ENCODE results near the gene EIF4A3. TPM values are rescaled to one million over a fixed set of nuclear protein-coding genes. Genes with fewer than 3 reads are reported as not detected.

Gene EIF4A3
- total RNA-seq, 1 experiment from 2014 or later = 124 TPM

DNA sequence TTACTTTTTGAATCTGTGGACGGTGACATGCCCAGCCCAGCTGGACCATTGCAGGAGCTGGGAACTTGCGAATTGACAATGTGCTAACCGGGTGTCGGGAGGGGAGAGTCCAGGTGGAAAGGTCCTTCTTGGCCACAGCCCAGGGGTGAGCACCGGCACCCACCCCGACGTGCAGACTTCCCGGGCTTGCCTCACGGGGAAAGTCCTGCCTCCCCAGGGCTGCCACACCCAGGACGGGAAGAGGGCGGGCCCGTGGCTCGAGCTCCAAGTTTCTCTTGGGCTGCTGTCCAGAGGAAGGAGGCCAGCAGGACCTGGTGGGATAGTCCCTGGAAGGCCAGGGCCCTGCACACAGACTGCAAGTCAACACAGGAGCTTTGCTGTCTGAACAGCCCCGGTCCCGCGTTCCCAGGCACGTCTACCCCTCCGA lies 40.6 kb upstream of the EIF4A3 start:
- BruUV-seq (replicated peaks) = no TSS peak
- H3K4me3 Mint-ChIP-seq (ENCODE audit: low read depth, unreplicated experiment) = peak overlapping the region; percentile 37
- H3K27me3 Mint-ChIP-seq (ENCODE audit: unreplicated experiment) = no peaks in the 10 kb centered on the region
- no peaks in the 10 kb centered on the region for H3K36me3 Mint-ChIP-seq (ENCODE audit: insufficient read depth, unreplicated experiment)
- CTCF ChIA-PET = interaction anchor here (1.1 kb wide), 1 partner anchor 42 kb away, joined by 3 read pairs; no protein-coding TSS in a partner anchor
- no peaks in the 10 kb centered on the region for H3K9me3 Mint-ChIP-seq (ENCODE audit: low read depth, unreplicated experiment)
- H3K27ac Mint-ChIP-seq (ENCODE audit: unreplicated experiment) = peak overlapping the region; percentile 14
- DNase-seq = peak; percentile 53
- TF ChIP-seq, protein P1, sequence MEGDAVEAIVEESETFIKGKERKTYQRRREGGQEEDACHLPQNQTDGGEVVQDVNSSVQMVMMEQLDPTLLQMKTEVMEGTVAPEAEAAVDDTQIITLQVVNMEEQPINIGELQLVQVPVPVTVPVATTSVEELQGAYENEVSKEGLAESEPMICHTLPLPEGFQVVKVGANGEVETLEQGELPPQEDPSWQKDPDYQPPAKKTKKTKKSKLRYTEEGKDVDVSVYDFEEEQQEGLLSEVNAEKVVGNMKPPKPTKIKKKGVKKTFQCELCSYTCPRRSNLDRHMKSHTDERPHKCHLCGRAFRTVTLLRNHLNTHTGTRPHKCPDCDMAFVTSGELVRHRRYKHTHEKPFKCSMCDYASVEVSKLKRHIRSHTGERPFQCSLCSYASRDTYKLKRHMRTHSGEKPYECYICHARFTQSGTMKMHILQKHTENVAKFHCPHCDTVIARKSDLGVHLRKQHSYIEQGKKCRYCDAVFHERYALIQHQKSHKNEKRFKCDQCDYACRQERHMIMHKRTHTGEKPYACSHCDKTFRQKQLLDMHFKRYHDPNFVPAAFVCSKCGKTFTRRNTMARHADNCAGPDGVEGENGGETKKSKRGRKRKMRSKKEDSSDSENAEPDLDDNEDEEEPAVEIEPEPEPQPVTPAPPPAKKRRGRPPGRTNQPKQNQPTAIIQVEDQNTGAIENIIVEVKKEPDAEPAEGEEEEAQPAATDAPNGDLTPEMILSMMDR (IDR thresholded peaks at IDR 0.05; ENCODE audit: unreplicated experiment) = no peak
- H3K4me1 Mint-ChIP-seq (ENCODE audit: low read depth, unreplicated experiment) = peaks cover 11% of the 10 kb centered on the region
- intact Hi-C loops (cut with micrococcal nuclease; ENCODE audit: unreplicated experiment) = no loop called here

GRCh38 chr17:80187090-80187489 lies 40.2 kb upstream of the EIF4A3 start:
- H3K36me3 Mint-ChIP-seq (ENCODE audit: insufficient read depth, unreplicated experiment) = no peaks in the 10 kb centered on the region
- BruUV-seq (replicated peaks) = no TSS peak
- peaks cover 11% of the 10 kb centered on the region for H3K4me1 Mint-ChIP-seq (ENCODE audit: low read depth, unreplicated experiment)
- TF ChIP-seq, protein P1 (IDR thresholded peaks at IDR 0.05; ENCODE audit: unreplicated experiment) = no peak
- CTCF ChIA-PET = interaction anchor here (1.1 kb wide), 1 partner anchor 42 kb away, joined by 3 read pairs; no protein-coding TSS in a partner anchor
- peak overlapping the region; percentile 37 for H3K4me3 Mint-ChIP-seq (ENCODE audit: low read depth, unreplicated experiment)
- intact Hi-C loops (cut with micrococcal nuclease; ENCODE audit: unreplicated experiment) = no loop called here
- no peaks in the 10 kb centered on the region for H3K27me3 Mint-ChIP-seq (ENCODE audit: unreplicated experiment)
- peak overlapping the region; percentile 14 for H3K27ac Mint-ChIP-seq (ENCODE audit: unreplicated experiment)
- no peaks in the 10 kb centered on the region for H3K9me3 Mint-ChIP-seq (ENCODE audit: low read depth, unreplicated experiment)
- no peak for DNase-seq

DNA sequence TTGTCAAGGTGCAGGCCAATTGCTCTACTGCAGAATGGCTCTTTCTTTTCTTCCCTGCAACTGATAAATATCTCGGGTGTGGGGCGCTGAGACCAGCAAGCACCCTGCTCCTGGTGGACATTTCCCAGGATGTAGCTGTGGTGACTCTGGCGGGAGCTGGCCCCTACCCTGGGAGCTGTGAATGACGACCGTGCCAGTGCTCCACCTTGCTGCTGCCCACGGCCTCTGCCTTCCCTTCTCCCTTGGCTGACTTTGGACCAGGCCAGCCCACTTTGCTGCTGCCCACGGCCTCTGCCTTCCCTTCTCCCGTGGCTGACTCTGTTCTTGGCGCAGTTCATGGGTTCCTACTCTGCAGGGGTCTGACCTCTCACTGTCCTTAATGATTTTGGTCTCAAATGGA lies 39.0 kb upstream of the EIF4A3 start:
- H3K36me3 Mint-ChIP-seq (ENCODE audit: insufficient read depth, unreplicated experiment) = no peaks in the 10 kb centered on the region
- TF ChIP-seq, protein P1 (IDR thresholded peaks at IDR 0.05; ENCODE audit: unreplicated experiment) = no peak
- peaks cover 11% of the 10 kb centered on the region for H3K4me1 Mint-ChIP-seq (ENCODE audit: low read depth, unreplicated experiment)
- H3K27me3 Mint-ChIP-seq (ENCODE audit: unreplicated experiment) = no peaks in the 10 kb centered on the region
- intact Hi-C loops (cut with micrococcal nuclease; ENCODE audit: unreplicated experiment) = no loop called here
- CTCF ChIA-PET = no interaction called here
- no TSS peak for BruUV-seq (replicated peaks)
- no peak overlapping the region for H3K4me3 Mint-ChIP-seq (ENCODE audit: low read depth, unreplicated experiment)
- no peak for DNase-seq
- no peaks in the 10 kb centered on the region for H3K9me3 Mint-ChIP-seq (ENCODE audit: low read depth, unreplicated experiment)
- no peak overlapping the region for H3K27ac Mint-ChIP-seq (ENCODE audit: unreplicated experiment)

- no peaks in the 10 kb centered on the region for H3K27me3 Mint-ChIP-seq (ENCODE audit: unreplicated experiment)
- no TSS peak for BruUV-seq (replicated peaks)
- CTCF ChIA-PET = interaction anchor here (0.5 kb wide), 1 partner anchor 36 kb away, joined by 4 read pairs; no protein-coding TSS in a partner anchor
- no peak overlapping the region for H3K27ac Mint-ChIP-seq (ENCODE audit: unreplicated experiment)
- TF ChIP-seq, protein P1 (IDR thresholded peaks at IDR 0.05; ENCODE audit: unreplicated experiment) = no peak
- intact Hi-C loops (cut with micrococcal nuclease; ENCODE audit: unreplicated experiment) = no loop called here
- H3K4me3 Mint-ChIP-seq (ENCODE audit: low read depth, unreplicated experiment) = no peak overlapping the region
- H3K4me1 Mint-ChIP-seq (ENCODE audit: low read depth, unreplicated experiment) = peaks cover 11% of the 10 kb centered on the region
- no peak for DNase-seq
- H3K9me3 Mint-ChIP-seq (ENCODE audit: low read depth, unreplicated experiment) = no peaks in the 10 kb centered on the region
- H3K36me3 Mint-ChIP-seq (ENCODE audit: insufficient read depth, unreplicated experiment) = no peaks in the 10 kb centered on the region
Observed at GRCh38 chr17:80184423-80184714, 37.4 kb upstream of the EIF4A3 start.
